Left lung (tissue), 10 donors: ENCODE measurements around the gene TRIM9. TPM values are rescaled to one million over a fixed set of nuclear protein-coding genes. Genes with fewer than 3 reads are reported as not detected.

Experiments
- ATAC-seq: fragments of 200-7000 bp; cut with Tn5 transposase; one replicate; pipeline ENCODE4 v1.9.1; 2020; ENCODE audit warnings: moderate library complexity
- DNase-seq, 4 donors: peaks; one replicate each; pipeline ENCODE4 v3.0.0-alpha.2; 2013 to 2020
- H3K27ac ChIP-seq, 2 donors: fragments of 200-600 bp; sonication (generic) in 1 of 2; one replicate each; pipeline versions ENCODE4 v1.5.0 to v1.8.0; 2020 to 2021
- H3K27me3 ChIP-seq, 2 donors: fragments of 200-600 bp; sonication (generic) in 1 of 2; one replicate each; pipeline versions ENCODE4 v1.5.0 to v1.8.0; 2020 to 2021
- H3K36me3 ChIP-seq, 2 donors: fragments of 200-600 bp; sonication (generic) in 1 of 2; one replicate each; pipeline versions ENCODE4 v1.5.0 to v1.8.0; 2020 to 2021
- H3K4me1 ChIP-seq, 2 donors: fragments of 200-600 bp; one replicate each; pipeline ENCODE4 v1.8.0; 2021
- H3K4me3 ChIP-seq, 2 donors: fragments of 200-600 bp; sonication (generic) in 1 of 2; one replicate each; pipeline versions ENCODE4 v1.5.0 to v1.8.0; 2020 to 2021; ENCODE audit warnings: mild to moderate bottlenecking in 1 of 2
- H3K9me3 ChIP-seq, 2 donors: fragments of 200-600 bp; sonication (generic) in 1 of 2; one replicate each; pipeline versions ENCODE4 v1.5.0 to v1.8.0; 2020 to 2021
- intact Hi-C, 2 donors: fragments of 100-400 bp; cut with DNase I; formaldehyde crosslinking; loops; one replicate each; pipeline versions ENCODE4 v1.11.2 to v1.14.2; 2022
- polyA plus RNA-seq, 6 donors: library from polyadenylated mRNA; unstranded; fragments of 120-200 nt; gene quantifications; one replicate each; pipeline ENCODE4 v1.2.1, GENCODE V29; 2013; ENCODE audit not compliant: insufficient read length in 6 of 6
- total RNA-seq, 2 donors: library from RNA; stranded (reverse); fragmentation: NEBNext Ultra II Directional; extraction: Animal tissue kit (Norgen Biotek cat#: 25700); gene quantifications; one replicate each; pipeline ENCODE4 v1.2.1, GENCODE V29; 2021
- TF ChIP-seq, protein P1 (sequence below), 2 donors: fragments of 200-600 bp; sonication (generic) in 1 of 2; IDR thresholded peaks; one replicate each; pipeline versions ENCODE4 v1.5.0 to v1.8.0; 2021; ENCODE audit warnings: antibody characterized with exemption in 2 of 2
- donor health status: DM: no; HTN: yes; CAD: no.
- donor health status: DM: no; HTN: no; CAD: no.

TRIM9 gene
- total and polyA plus RNA-seq, 8 donors, result 0.47 to 1.4 (median 1.0) TPM

DNA sequence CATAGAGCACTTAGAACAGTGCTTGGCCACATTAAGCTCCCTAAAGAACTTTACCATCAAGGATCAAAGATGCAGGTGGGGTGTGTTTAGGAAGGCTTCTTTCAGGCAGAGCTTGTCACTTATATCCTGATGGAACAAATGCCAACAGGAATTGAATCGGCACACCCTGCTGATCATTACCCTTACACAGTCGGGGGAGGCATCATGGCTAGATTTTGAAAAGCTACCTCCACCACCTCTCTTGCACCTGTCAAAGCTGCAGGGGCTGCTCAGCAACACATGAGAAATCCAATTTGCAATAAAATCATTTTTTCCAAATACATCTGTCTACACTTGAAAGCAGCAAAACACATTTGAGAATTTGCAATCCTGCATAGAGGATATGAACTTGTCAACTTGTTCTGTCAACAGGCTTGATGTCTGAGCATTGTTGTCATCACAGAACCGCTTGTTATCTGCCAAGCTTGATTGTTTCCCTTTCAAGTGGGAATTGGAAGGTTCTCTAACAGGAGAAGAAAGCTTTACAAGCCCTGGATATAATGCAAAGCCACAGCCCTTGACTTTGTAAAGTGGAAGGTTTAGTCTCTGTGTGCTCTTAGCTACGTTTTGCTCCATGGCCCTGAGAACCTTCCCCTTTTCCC lies 24.6 kb upstream of the TRIM9 start:
- DNase-seq (no peak), ATAC-seq (no peak)
- intact Hi-C loops, result no loop called here
- no peaks in the 10 kb centered on the region for H3K9me3 ChIP-seq
- H3K4me1 ChIP-seq, result no peaks in the 10 kb centered on the region
- H3K4me3 ChIP-seq, result no peak overlapping the region
- H3K27me3 ChIP-seq, result no peaks in the 10 kb centered on the region
- no peak overlapping the region for H3K27ac ChIP-seq
- H3K36me3 ChIP-seq, result no peaks in the 10 kb centered on the region
- TF ChIP-seq, protein P1, sequence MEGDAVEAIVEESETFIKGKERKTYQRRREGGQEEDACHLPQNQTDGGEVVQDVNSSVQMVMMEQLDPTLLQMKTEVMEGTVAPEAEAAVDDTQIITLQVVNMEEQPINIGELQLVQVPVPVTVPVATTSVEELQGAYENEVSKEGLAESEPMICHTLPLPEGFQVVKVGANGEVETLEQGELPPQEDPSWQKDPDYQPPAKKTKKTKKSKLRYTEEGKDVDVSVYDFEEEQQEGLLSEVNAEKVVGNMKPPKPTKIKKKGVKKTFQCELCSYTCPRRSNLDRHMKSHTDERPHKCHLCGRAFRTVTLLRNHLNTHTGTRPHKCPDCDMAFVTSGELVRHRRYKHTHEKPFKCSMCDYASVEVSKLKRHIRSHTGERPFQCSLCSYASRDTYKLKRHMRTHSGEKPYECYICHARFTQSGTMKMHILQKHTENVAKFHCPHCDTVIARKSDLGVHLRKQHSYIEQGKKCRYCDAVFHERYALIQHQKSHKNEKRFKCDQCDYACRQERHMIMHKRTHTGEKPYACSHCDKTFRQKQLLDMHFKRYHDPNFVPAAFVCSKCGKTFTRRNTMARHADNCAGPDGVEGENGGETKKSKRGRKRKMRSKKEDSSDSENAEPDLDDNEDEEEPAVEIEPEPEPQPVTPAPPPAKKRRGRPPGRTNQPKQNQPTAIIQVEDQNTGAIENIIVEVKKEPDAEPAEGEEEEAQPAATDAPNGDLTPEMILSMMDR (IDR thresholded peaks at IDR 0.05), result no peak

GRCh38 chr14:51118993-51119392 lies 24.1 kb upstream of the TRIM9 start:
- no peaks in the 10 kb centered on the region for H3K4me1 ChIP-seq
- no peak for DNase-seq
- ATAC-seq, result no peak
- no peak overlapping the region for H3K4me3 ChIP-seq
- no peaks in the 10 kb centered on the region for H3K27me3 ChIP-seq
- TF ChIP-seq, protein P1 (IDR thresholded peaks at IDR 0.05), result no peak
- H3K9me3 ChIP-seq, result no peaks in the 10 kb centered on the region
- intact Hi-C loops, result no loop called here
- H3K36me3 ChIP-seq, result no peaks in the 10 kb centered on the region
- no peak overlapping the region for H3K27ac ChIP-seq

- no peak overlapping the region for H3K27ac ChIP-seq
- H3K4me1 ChIP-seq, result no peaks in the 10 kb centered on the region
- DNase-seq (no peak), ATAC-seq (no peak)
- H3K36me3 ChIP-seq, result no peaks in the 10 kb centered on the region
- H3K27me3 ChIP-seq, result no peaks in the 10 kb centered on the region
- TF ChIP-seq, protein P1 (IDR thresholded peaks at IDR 0.05), result no peak
- no peak overlapping the region for H3K4me3 ChIP-seq
- H3K9me3 ChIP-seq, result no peaks in the 10 kb centered on the region
- intact Hi-C loops, result no loop called here
These were observed 22.7 kb upstream of the TRIM9 start for GRCh38 chr14:51117593-51117992.

DNA sequence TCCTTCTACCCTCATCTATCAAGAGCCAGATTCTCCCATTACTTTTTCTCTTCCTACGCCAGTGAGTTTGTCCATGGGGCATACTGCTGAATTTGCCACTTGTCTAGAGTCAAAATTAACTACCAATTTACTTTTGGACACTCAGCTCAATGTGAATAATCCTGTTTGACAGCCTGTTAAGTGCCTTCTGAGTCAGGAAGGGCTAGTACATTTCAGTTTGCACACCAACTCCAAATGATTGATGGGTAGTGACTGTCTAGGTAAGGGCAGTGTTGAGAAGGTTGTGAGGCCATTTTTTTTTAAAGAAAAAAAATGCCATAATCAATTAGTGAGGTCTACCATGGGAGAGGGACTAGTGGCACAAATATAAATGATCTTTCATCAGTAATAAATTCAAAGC lies 21.8 kb upstream of the TRIM9 start:
- no peak for DNase-seq
- no peaks in the 10 kb centered on the region for H3K4me1 ChIP-seq
- H3K27me3 ChIP-seq, result no peaks in the 10 kb centered on the region
- intact Hi-C loops, result no loop called here
- H3K4me3 ChIP-seq, result no peak overlapping the region
- TF ChIP-seq, protein P1 (IDR thresholded peaks at IDR 0.05), result no peak
- H3K27ac ChIP-seq, result no peak overlapping the region
- no peaks in the 10 kb centered on the region for H3K9me3 ChIP-seq
- ATAC-seq, result no peak
- H3K36me3 ChIP-seq, result no peaks in the 10 kb centered on the region

DNA sequence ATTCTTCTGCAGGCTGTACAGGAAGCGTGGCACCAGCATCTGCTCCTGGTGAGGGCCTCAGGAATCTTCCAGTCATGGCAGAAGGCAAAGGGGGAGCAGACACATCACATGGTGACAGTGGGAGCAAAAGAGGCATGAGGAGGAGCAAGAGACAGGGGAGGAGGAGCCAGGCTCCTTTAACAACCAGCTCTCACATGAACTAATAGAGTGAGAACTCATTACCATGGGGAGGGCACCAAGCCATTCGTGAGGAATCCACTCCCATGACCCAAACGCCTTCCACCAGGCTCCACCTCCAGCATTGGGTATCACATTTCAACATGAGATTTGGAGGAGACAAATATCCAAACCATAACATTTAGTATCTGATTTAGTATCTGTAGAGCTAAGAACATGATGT lies 14.7 kb upstream of the TRIM9 start:
- no peak for DNase-seq

More for the DNA sequence above, 14.7 kb upstream of the TRIM9 start:
- TF ChIP-seq, protein P1 (IDR thresholded peaks at IDR 0.05), result no peak
- Histone ChIP-seq H3K36me3 (no peaks in the 10 kb centered on the region), H3K27ac (no peak overlapping the region), H3K9me3 (no peaks in the 10 kb centered on the region), H3K27me3 (no peaks in the 10 kb centered on the region), H3K4me3 (no peak overlapping the region), H3K4me1 (peaks cover 0 to 6% of the 10 kb centered on the region in 2 donors)
- ATAC-seq, result no peak
- intact Hi-C loops, result no loop called here
